ENCODE data around the gene CLCN2. TPM values are rescaled to one million over a fixed set of nuclear protein-coding genes. Genes with fewer than 3 reads are reported as not detected.

Gene CLCN2
- total RNA-seq, 1 donor from 2014 or later, result 8.1 TPM

GRCh38 chr3:184360929-184361531 lies 375 bp downstream of the CLCN2 start:
- Histone ChIP-seq H3K27ac (peak overlapping the region; percentile 92), H3K9me3 (no peaks in the 10 kb centered on the region), H3K4me1 (peaks cover 31% of the 10 kb centered on the region), H3K27me3 (no peaks in the 10 kb centered on the region), H3K36me3 (peaks cover 0 to 16% of the 10 kb centered on the region in 2 donors), H3K4me3 (peak overlapping the region; percentile 87 to 96)
- no peak for DNase-seq (ENCODE audit: extremely low spot score in 2 of 2)
- intact Hi-C loops (cut with DNase I), result loop anchor here (1.0 kb wide), 1 partner anchor 47 kb away; the partner anchor contains the start of gene EIF4G1
- no peak for TF ChIP-seq POLR2AphosphoS5 (IDR thresholded peaks at IDR 0.05; ENCODE audit: insufficient read depth in 1 of 2, low read depth in 1 of 2)
- peak in 1 of 3 experiments; percentile 8 for TF ChIP-seq CTCF (IDR thresholded peaks at IDR 0.05)

- Histone ChIP-seq H3K4me1 (peaks cover 31% of the 10 kb centered on the region), H3K36me3 (peaks cover 0 to 17% of the 10 kb centered on the region in 2 donors), H3K9me3 (no peaks in the 10 kb centered on the region), H3K27me3 (no peaks in the 10 kb centered on the region), H3K27ac (peak overlapping the region; percentile 92), H3K4me3 (peak overlapping the region; percentile 87 to 96)
- intact Hi-C loops (cut with DNase I), result no loop called here
- no peak for DNase-seq (ENCODE audit: extremely low spot score in 2 of 2)
- TF ChIP-seq POLR2A (IDR thresholded peaks at IDR 0.05) (no peak), CTCF (IDR thresholded peaks at IDR 0.05) (no peak), POLR2AphosphoS5 (IDR thresholded peaks at IDR 0.05; ENCODE audit: insufficient read depth in 1 of 2, low read depth in 1 of 2) (no peak)
Observed at GRCh38 chr3:184360070-184360928, 1.1 kb downstream of the CLCN2 start.

- no peak overlapping the region for H3K4me3 ChIP-seq
- TF ChIP-seq POLR2A (IDR thresholded peaks at IDR 0.05) (no peak), CTCF (IDR thresholded peaks at IDR 0.05) (no peak), POLR2AphosphoS5 (IDR thresholded peaks at IDR 0.05; ENCODE audit: insufficient read depth in 1 of 2, low read depth in 1 of 2) (no peak)
- H3K9me3 ChIP-seq, result no peaks in the 10 kb centered on the region
- H3K4me1 ChIP-seq, result peaks cover 28% of the 10 kb centered on the region
- no peak for DNase-seq (ENCODE audit: extremely low spot score in 2 of 2)
- no peaks in the 10 kb centered on the region for H3K27me3 ChIP-seq
- H3K27ac ChIP-seq, result no peak overlapping the region
- intact Hi-C loops (cut with DNase I), result no loop called here
- H3K36me3 ChIP-seq, result peaks cover 0 to 14% of the 10 kb centered on the region in 2 donors
Observed at GRCh38 chr3:184359610-184360009, 1.8 kb downstream of the CLCN2 start.

- peaks cover 0 to 14% of the 10 kb centered on the region in 2 donors for H3K36me3 ChIP-seq
- H3K4me1 ChIP-seq, result peaks cover 21% of the 10 kb centered on the region
- no peak for DNase-seq (ENCODE audit: extremely low spot score in 2 of 2)
- no peaks in the 10 kb centered on the region for H3K27me3 ChIP-seq
- no peaks in the 10 kb centered on the region for H3K9me3 ChIP-seq
- H3K4me3 ChIP-seq, result no peak overlapping the region
- H3K27ac ChIP-seq, result no peak overlapping the region
- TF ChIP-seq POLR2A (IDR thresholded peaks at IDR 0.05), result no peak
- TF ChIP-seq CTCF (IDR thresholded peaks at IDR 0.05), result no peak
- no peak for TF ChIP-seq POLR2AphosphoS5 (IDR thresholded peaks at IDR 0.05; ENCODE audit: insufficient read depth in 1 of 2, low read depth in 1 of 2)
- intact Hi-C loops (cut with DNase I), result no loop called here
Observed at GRCh38 chr3:184358921-184359350, 2.5 kb downstream of the CLCN2 start.

All from vagina (tissue), 2 donors.